Upper lobe of left lung (tissue), 6 donors: ENCODE data around the gene RNF111. TPM values are rescaled to one million over a fixed set of nuclear protein-coding genes. Genes with fewer than 3 reads are reported as not detected.

Source experiments
- ATAC-seq, 2 donors: fragments of 200-7000 bp; cut with Tn5 transposase; one replicate each; pipeline ENCODE4 v1.9.1; 2022; ENCODE audit warnings: mild to moderate bottlenecking in 2 of 2, moderate library complexity in 2 of 2; ENCODE audit not compliant: low FRiP score in 2 of 2
- DNase-seq, 2 donors: peaks; one replicate each; pipeline ENCODE4 v3.0.0-alpha.2; 2019 to 2020
- H3K27ac ChIP-seq, 4 donors: fragments of 200-600 bp; sonication (generic); one replicate each; pipeline ENCODE4 v1.5.1; 2016 to 2019
- H3K27me3 ChIP-seq, 4 donors: fragments of 200-600 bp; sonication (generic); one replicate each; pipeline ENCODE4 v1.5.1; 2017 to 2019
- H3K36me3 ChIP-seq, 4 donors: fragments of 200-600 bp; sonication (generic); one replicate each; pipeline ENCODE4 v1.5.1; 2016 to 2019
- H3K4me1 ChIP-seq, 4 donors: fragments of 200-600 bp; sonication (generic); one replicate each; pipeline ENCODE4 v1.5.1; 2018 to 2019
- H3K4me3 ChIP-seq, 4 donors: fragments of 200-600 bp; sonication (generic); one replicate each; pipeline ENCODE4 v1.5.1; 2017 to 2019; ENCODE audit warnings: mild to moderate bottlenecking in 2 of 4, moderate library complexity in 1 of 4
- H3K9me3 ChIP-seq, 4 donors: fragments of 200-600 bp; sonication (generic); one replicate each; pipeline ENCODE4 v1.5.1; 2018 to 2019
- CTCF ChIP-seq, 6 experiments: fragments of 450-650 bp in 4 of 6; fragments of 200-600 bp in 2 of 6; sonication (generic) in 2 of 6; IDR thresholded peaks; one replicate each; pipeline ENCODE4 v1.5.1; 2016 to 2019; ENCODE audit warnings: antibody characterized with exemption in 6 of 6
- EP300 ChIP-seq, 4 donors: sonication (generic); formaldehyde crosslinking; IDR thresholded peaks; one replicate each; pipeline ENCODE4 v1.5.1; 2017; ENCODE audit warnings: antibody characterized with exemption in 4 of 4, control low read depth in 2 of 4
- POLR2A ChIP-seq, 4 donors: fragments of 450-650 bp; IDR thresholded peaks; one replicate each; pipeline ENCODE4 v1.5.1; 2016 to 2017; ENCODE audit warnings: antibody characterized with exemption in 4 of 4, mild to moderate bottlenecking in 2 of 4
- POLR2AphosphoS5 ChIP-seq, 2 donors: sonication (generic); formaldehyde crosslinking; IDR thresholded peaks; one replicate each; pipeline ENCODE4 v1.5.1; 2017; ENCODE audit warnings: antibody characterized with exemption in 2 of 2
- WGBS, 2 donors: methylation state at CpG; one replicate each; pipeline ENCODE4 v1.1.5; 2017 to 2018; 5-methylcytosine and 5-hydroxymethylcytosine counted together
- total RNA-seq, 6 donors: library from RNA; depleted of rRNA in 4 of 6; stranded (reverse); fragments of >200 nt in 4 of 6; gene quantifications; one replicate each; pipeline versions ENCODE4 v1.1.0 to v1.2.1, GENCODE V29; 2016 to 2021
- donor health status: DM: no; HTN: no; CAD: no; lungs with moderate emphysema.
- donor health status: DM: no; HTN: yes; CAD: no; lungs with severe emphysema.

Gene RNF111
- total RNA-seq, 6 donors from 2014 or later = 16.3 to 41.6 (median 31.8) TPM

GRCh38 chr15:59022188-59022587, 34.7 kb downstream of the RNF111 start:
- 96 to 97% methylated on average over 1 of the region's 1 CpG for WGBS, 2 donors
- DNase-seq (no peak), ATAC-seq (no peak)
- Histone ChIP-seq H3K4me1 (no peaks in the 10 kb centered on the region), H3K9me3 (no peaks in the 10 kb centered on the region), H3K27ac (no peak overlapping the region), H3K4me3 (no peak overlapping the region), H3K27me3 (no peaks in the 10 kb centered on the region), H3K36me3 (peaks cover 0 to 13% (median 0%) of the 10 kb centered on the region in 4 donors)
- TF ChIP-seq POLR2A (IDR thresholded peaks at IDR 0.05) (no peak), POLR2AphosphoS5 (IDR thresholded peaks at IDR 0.05) (no peak), EP300 (IDR thresholded peaks at IDR 0.05) (no peak), CTCF (IDR thresholded peaks at IDR 0.05) (no peak)

GRCh38 chr15:59026207-59026606, 38.7 kb downstream of the RNF111 start:
- H3K27ac ChIP-seq = no peak overlapping the region
- no peaks in the 10 kb centered on the region for H3K27me3 ChIP-seq
- TF ChIP-seq CTCF (IDR thresholded peaks at IDR 0.05) (no peak), EP300 (IDR thresholded peaks at IDR 0.05) (no peak), POLR2AphosphoS5 (IDR thresholded peaks at IDR 0.05) (no peak), POLR2A (IDR thresholded peaks at IDR 0.05) (no peak)
- 94 to 99% methylated on average over 3 of the region's 3 CpGs for WGBS, 2 donors
- H3K4me1 ChIP-seq = no peaks in the 10 kb centered on the region
- H3K36me3 ChIP-seq = peaks cover 0 to 19% (median 3%) of the 10 kb centered on the region in 4 donors
- DNase-seq (no peak), ATAC-seq (no peak)
- no peaks in the 10 kb centered on the region for H3K9me3 ChIP-seq
- H3K4me3 ChIP-seq = no peak overlapping the region

- ATAC-seq (no peak), DNase-seq (no peak)
- 95 to 97% methylated on average over 4 of the region's 4 CpGs for WGBS, 2 donors
- H3K9me3 ChIP-seq = no peaks in the 10 kb centered on the region
- no peak overlapping the region for H3K27ac ChIP-seq
- H3K4me1 ChIP-seq = peaks cover 0 to 6% (median 3%) of the 10 kb centered on the region in 4 donors
- H3K27me3 ChIP-seq = no peaks in the 10 kb centered on the region
- no peak overlapping the region for H3K4me3 ChIP-seq
- peaks cover 0 to 32% (median 10%) of the 10 kb centered on the region in 4 donors for H3K36me3 ChIP-seq
- TF ChIP-seq POLR2AphosphoS5 (IDR thresholded peaks at IDR 0.05) (no peak), POLR2A (IDR thresholded peaks at IDR 0.05) (no peak), CTCF (IDR thresholded peaks at IDR 0.05) (no peak), EP300 (IDR thresholded peaks at IDR 0.05) (no peak)
These were observed 41.0 kb downstream of the RNF111 start for GRCh38 chr15:59028387-59028955.

GRCh38 chr15:59029554-59029953, 42.1 kb downstream of the RNF111 start:
- no peak for TF ChIP-seq CTCF (IDR thresholded peaks at IDR 0.05)
- no peak for TF ChIP-seq POLR2A (IDR thresholded peaks at IDR 0.05)
- no peak for TF ChIP-seq EP300 (IDR thresholded peaks at IDR 0.05)
- TF ChIP-seq POLR2AphosphoS5 (IDR thresholded peaks at IDR 0.05) = no peak
- DNase-seq (no peak), ATAC-seq (no peak)
- Histone ChIP-seq H3K4me1 (peaks cover 0 to 8% (median 3%) of the 10 kb centered on the region in 4 donors), H3K36me3 (peaks cover 0 to 33% (median 10%) of the 10 kb centered on the region in 4 donors), H3K9me3 (no peaks in the 10 kb centered on the region), H3K27me3 (no peaks in the 10 kb centered on the region), H3K27ac (no peak overlapping the region), H3K4me3 (no peak overlapping the region)
- 73 to 77% methylated on average over 1 of the region's 1 CpG for WGBS, 2 donors

- ATAC-seq (no peak), DNase-seq (no peak)
- Histone ChIP-seq H3K9me3 (no peaks in the 10 kb centered on the region), H3K27me3 (no peaks in the 10 kb centered on the region), H3K4me1 (peaks cover 0 to 10% (median 4%) of the 10 kb centered on the region in 4 donors), H3K27ac (no peak overlapping the region), H3K4me3 (no peak overlapping the region), H3K36me3 (peaks cover 0 to 42% (median 10%) of the 10 kb centered on the region in 4 donors)
- WGBS, 2 donors = 86 to 96% methylated on average over 3 of the region's 3 CpGs
- TF ChIP-seq CTCF (IDR thresholded peaks at IDR 0.05) (no peak), POLR2AphosphoS5 (IDR thresholded peaks at IDR 0.05) (no peak), EP300 (IDR thresholded peaks at IDR 0.05) (no peak), POLR2A (IDR thresholded peaks at IDR 0.05) (no peak)
These were observed 47.7 kb downstream of the RNF111 start for GRCh38 chr15:59035201-59035600.
